HepG2 (cell line): ENCODE data around the gene RBM18. TPM values are rescaled to one million over a fixed set of nuclear protein-coding genes. Genes with fewer than 3 reads are reported as not detected.

Experiments used
- ATAC-seq: fragments of 200-7000 bp; cut with Tn5 transposase; 3 replicates; pipeline ENCODE4 v1.9.1; 2020; ENCODE audit warnings: mild to moderate bottlenecking, moderate library complexity
- BruUV-seq: library from RNA; stranded (reverse); fragments of 400-500 nt; replicated peaks from 2 replicates; lab custom pipeline; 2021; lab: Mats Ljungman, UMichigan
- CTCF ChIA-PET: fragments of 300-600 bp; formaldehyde crosslinking; extraction: SDS; loops from one replicate; lab custom pipeline; 2021; ENCODE audit warnings: low total read pairs, inconsistent platforms, low intra/inter-chr PET ratio; lab: Yijun Ruan, JAX
- POLR2A ChIA-PET: fragments of 350-600 bp; sonication (Branson Sonifier 250); formaldehyde crosslinking; loops from one replicate; lab custom pipeline; 2020; ENCODE audit warnings: antibody characterized with exemption, inconsistent platforms; lab: Yijun Ruan, JAX
- DNase-seq: peaks from one replicate; pipeline ENCODE4 v3.0.0-alpha.2; 2015; ENCODE audit warnings: low spot score
- FAIRE-seq: peaks from 3 replicates; lab custom pipeline; 2011; peaks lifted over from hg19 to GRCh38; lab: Jason Lieb, UNC
- H2AFZ ChIP-seq: one replicate; pipeline ENCODE4 v1.6.1; 2011; ENCODE audit warnings: low read length, inconsistent platforms
- H3K27ac ChIP-seq: fragments of 300-600 bp; 3 replicates; pipeline ENCODE4 v1.8.0; 2011; ENCODE audit warnings: mixed run types, mild to moderate bottlenecking, mixed read lengths, low read length, inconsistent platforms; ENCODE audit not compliant: insufficient read depth; ENCODE audit errors: extremely low read length
- H3K27me3 ChIP-seq, 2 experiments: fragments of 200-600 bp in 1 of 2; 2 replicates in 1 of 2; 3 replicates in 1 of 2; pipeline versions ENCODE4 v1.6.0 to v1.8.0; 2011; ENCODE audit warnings: low read length in 2 of 2, mild to moderate bottlenecking in 2 of 2, moderate library complexity in 2 of 2, inconsistent platforms in 1 of 2; ENCODE audit not compliant: insufficient read depth in 2 of 2, control insufficient read depth in 1 of 2
- H3K36me3 ChIP-seq, 2 experiments: fragments of 200-600 bp in 1 of 2; replicated peaks in 1 of 2; 2 replicates in 1 of 2; 3 replicates in 1 of 2; pipeline versions ENCODE4 v1.5.1 to v1.8.0; 2011; ENCODE audit warnings: low read length in 2 of 2, inconsistent platforms in 1 of 2; ENCODE audit not compliant: insufficient read depth in 2 of 2, control insufficient read depth in 1 of 2
- H3K4me1 ChIP-seq: 2 replicates; pipeline ENCODE4 v1.5.1; 2012; ENCODE audit warnings: low read length, inconsistent platforms; ENCODE audit not compliant: insufficient read depth
- H3K4me2 ChIP-seq: 2 replicates; pipeline ENCODE4 v1.6.0; 2011; ENCODE audit warnings: low read depth, low read length, inconsistent platforms
- H3K4me3 ChIP-seq, 3 experiments: fragments of 200-600 bp in 1 of 3; sonication (generic), shearing (Covaris generic) in 1 of 3; replicated peaks in 1 of 3; 2 replicates each; pipeline ENCODE4 v1.5.1; 2011 to 2016; ENCODE audit warnings: low read length in 3 of 3, inconsistent platforms in 2 of 3, low read depth in 2 of 3, mild to moderate bottlenecking in 2 of 3, control low read depth in 1 of 3, mixed read lengths in 1 of 3; ENCODE audit not compliant: insufficient read depth in 1 of 3
- H3K79me2 ChIP-seq: one replicate; pipeline ENCODE4 v1.6.1; 2011; ENCODE audit warnings: low read length, inconsistent platforms; ENCODE audit not compliant: insufficient read depth
- H3K9ac ChIP-seq: 2 replicates; pipeline ENCODE4 v1.6.0; 2011; ENCODE audit warnings: mild to moderate bottlenecking, low read depth, low read length, inconsistent platforms; ENCODE audit not compliant: insufficient read depth
- H3K9me3 ChIP-seq: 2 replicates; pipeline ENCODE4 v1.5.1; 2012; ENCODE audit warnings: mild to moderate bottlenecking, low read length
- H4K20me1 ChIP-seq: 2 replicates; pipeline ENCODE4 v1.6.0; 2011; ENCODE audit warnings: inconsistent platforms, mild to moderate bottlenecking, low read length, moderate library complexity; ENCODE audit not compliant: insufficient read depth
- EZH2 ChIP-seq: conservative IDR thresholded peaks from 2 replicates; pipeline ENCODE4 v1.6.1; 2012; ENCODE audit warnings: mild to moderate bottlenecking, low read depth, low read length, moderate library complexity
- HNRNPLL ChIP-seq: fragments of 200-400 bp; formaldehyde crosslinking; IDR thresholded peaks from 2 replicates; pipeline ENCODE4 v1.6.1; 2017; ENCODE audit warnings: mild to moderate bottlenecking, low read depth, low read length; ENCODE audit not compliant: poor library complexity, severe bottlenecking
- MEIS2 ChIP-seq: sonication (generic); formaldehyde crosslinking; IDR thresholded peaks from 2 replicates; pipeline ENCODE4 v1.9.0; 2021; ENCODE audit warnings: mild to moderate bottlenecking, missing genetic modification reagents
- SETDB1 ChIP-seq: sonication (generic); formaldehyde crosslinking; IDR thresholded peaks from 2 replicates; pipeline ENCODE4 v1.5.1; 2020; ENCODE audit warnings: missing genetic modification reagents, mild to moderate bottlenecking, borderline replicate concordance
- ZBTB7A ChIP-seq: sonication (generic); formaldehyde crosslinking; IDR thresholded peaks from 2 replicates; pipeline ENCODE4 v1.8.0; 2022; ENCODE audit warnings: mild to moderate bottlenecking, missing genetic modification reagents
- ZNF263 ChIP-seq: sonication (generic); formaldehyde crosslinking; IDR thresholded peaks from 2 replicates; pipeline ENCODE4 v1.4.0; 2020; ENCODE audit warnings: missing genetic modification reagents
- ZNF468 ChIP-seq: sonication (generic); formaldehyde crosslinking; IDR thresholded peaks from 2 replicates; pipeline ENCODE4 v1.8.0; 2022; ENCODE audit warnings: mild to moderate bottlenecking, moderate library complexity, missing genetic modification reagents
- WGBS: methylation state at CpG from one replicate; pipeline ENCODE4 v1.1.6; 2017; ENCODE audit warnings: low lambda C conversion rate; 5-methylcytosine and 5-hydroxymethylcytosine counted together
- in situ Hi-C: cut with HindIII; loops from 2 replicates; pipeline ENCODE4 v1.10.0; 2017; ENCODE audit warnings: low pct_unique_long_range_greater_than_20kb; ENCODE audit not compliant: extremely low pct_ligation_motif_present
- intact Hi-C: fragments of 100-400 bp; cut with micrococcal nuclease; formaldehyde crosslinking; loops from one replicate; pipeline ENCODE4 v1.10.0; 2022; ENCODE audit not compliant: unreplicated experiment
- polyA plus RNA-seq, 8 experiments: library from polyadenylated mRNA; depleted of rRNA in 3 of 8; stranded (reverse) in 7 of 8; unstranded in 1 of 8; fragments of >200 nt; fragmentation: Illumina TruSeq in 4 of 8; extraction: Trizol in 4 of 8; gene quantifications; 2 replicates each; pipeline versions ENCODE4 v1.2.1 to v1.2.3, GENCODE V29; 2011 to 2016; ENCODE audit warnings: low read depth in 4 of 8, missing spikeins in 1 of 8, mixed read lengths in 1 of 8; ENCODE audit not compliant: insufficient read depth in 1 of 8
- total RNA-seq, 5 experiments: library from RNA; depleted of rRNA; stranded (reverse); fragments of >200 nt; fragmentation: Illumina TruSeq; extraction: Trizol; gene quantifications; 2 replicates each; pipeline ENCODE4 v1.2.3, GENCODE V29; 2016; ENCODE audit warnings: low read depth in 1 of 5

Gene RBM18
- total and polyA plus RNA-seq, 2 of the 13 experiments (the other 11 are each of a cell fraction or from before 2014, with no cell fraction given), result 12.6 to 16.6 TPM

- FAIRE-seq (no peak), DNase-seq (no peak), ATAC-seq (peak; percentile 26)
- H3K4me1 ChIP-seq, result peaks cover 53% of the 10 kb centered on the region
- ChIA-PET POLR2A (no interaction called here), CTCF (no interaction called here)
- H2AFZ ChIP-seq, result no peak overlapping the region
- WGBS, result 35% methylated on average over 14 of the region's 59 CpGs
- in situ Hi-C loops, result no loop called here
- no peak overlapping the region for H3K9ac ChIP-seq
- TF ChIP-seq HNRNPLL (peak; percentile 80), SETDB1 (no peak), EZH2 (0 out of 2 replicates have a peak, but pooled peaks have one; percentile 38), ZBTB7A (CRISPR knock-in tag) (no peak), MEIS2 (CRISPR knock-in tag) (no peak), ZNF468 (CRISPR knock-in tag) (no peak), ZNF263 (CRISPR knock-in tag) (peak; percentile 58)
- no peaks in the 10 kb centered on the region for H3K9me3 ChIP-seq
- no peaks in the 10 kb centered on the region for H3K36me3 ChIP-seq
- no peaks in the 10 kb centered on the region for H3K79me2 ChIP-seq
- BruUV-seq, result no TSS peak
- H3K4me2 ChIP-seq, result peak overlapping the region; percentile 65
- intact Hi-C loops, result no loop called here
- no peaks in the 10 kb centered on the region for H4K20me1 ChIP-seq
- H3K27ac ChIP-seq, result no peak overlapping the region
- H3K27me3 ChIP-seq, result peaks cover 6 to 84% of the 10 kb centered on the region in 2 experiments; a peak in 4 of 5 replicates
- H3K4me3 ChIP-seq, result peak overlapping the region in 2 of 3 experiments; percentile 43 to 50; a peak in 3 of 6 replicates
Measured at GRCh38 chr9:122218935-122219855, 45.4 kb downstream of the RBM18 start.
